Activated naive CD8-positive, alpha-beta T cell treated with anti-CD3 and anti-CD28 coated beads, Interleukin-2, amount 10 ng/mL, durations not matched to agents 7 days and 5 days (primary cell): Measurements from ENCODE around the gene GALNT9. TPM values are rescaled to one million over a fixed set of nuclear protein-coding genes. Genes with fewer than 3 reads are reported as not detected.
"Not testable (repeated sequence)": the region's sequence is repeated elsewhere in the genome, so short reads cannot be mapped to it uniquely, and the experiment has no call there.

Experiments used
- ATAC-seq: fragments of 150-1000 bp; cut with Tn5 transposase; one replicate; pipeline ENCODE4 v1.10.0; 2021; ENCODE audit warnings: low read depth, moderate library complexity
- POLR2A ChIA-PET: fragments of 350-600 bp; sonication (Branson Sonifier 250); formaldehyde crosslinking; loops from one replicate; lab custom pipeline; 2021; ENCODE audit warnings: antibody characterized with exemption; lab: Charles Lee
- DNase-seq: peaks from one replicate; pipeline ENCODE4 v3.0.0; 2021
- H3K27ac Mint-ChIP-seq: one replicate; pipeline ENCODE4 v1.8.0; 2022; ENCODE audit warnings: mild to moderate bottlenecking, mixed read lengths
- H3K27me3 Mint-ChIP-seq: one replicate; pipeline ENCODE4 v1.8.0; 2022; ENCODE audit warnings: mild to moderate bottlenecking, moderate library complexity, mixed read lengths
- H3K36me3 Mint-ChIP-seq: one replicate; pipeline ENCODE4 v1.8.0; 2021; ENCODE audit warnings: mild to moderate bottlenecking, mixed read lengths
- H3K4me1 Mint-ChIP-seq: one replicate; pipeline ENCODE4 v1.8.0; 2021; ENCODE audit warnings: mixed read lengths
- H3K4me3 Mint-ChIP-seq: one replicate; pipeline ENCODE4 v1.8.0; 2022; ENCODE audit warnings: mild to moderate bottlenecking, moderate library complexity, mixed read lengths
- H3K9me3 Mint-ChIP-seq: one replicate; pipeline ENCODE4 v1.8.0; 2021; ENCODE audit warnings: mixed read lengths
- total RNA-seq, 2 experiments: library from RNA; stranded (reverse); gene quantifications; one replicate each; pipeline ENCODE4 v1.2.3, GENCODE V29; 2021

Gene GALNT9
- total RNA-seq, 2 experiments from 2014 or later: not detected

DNA sequence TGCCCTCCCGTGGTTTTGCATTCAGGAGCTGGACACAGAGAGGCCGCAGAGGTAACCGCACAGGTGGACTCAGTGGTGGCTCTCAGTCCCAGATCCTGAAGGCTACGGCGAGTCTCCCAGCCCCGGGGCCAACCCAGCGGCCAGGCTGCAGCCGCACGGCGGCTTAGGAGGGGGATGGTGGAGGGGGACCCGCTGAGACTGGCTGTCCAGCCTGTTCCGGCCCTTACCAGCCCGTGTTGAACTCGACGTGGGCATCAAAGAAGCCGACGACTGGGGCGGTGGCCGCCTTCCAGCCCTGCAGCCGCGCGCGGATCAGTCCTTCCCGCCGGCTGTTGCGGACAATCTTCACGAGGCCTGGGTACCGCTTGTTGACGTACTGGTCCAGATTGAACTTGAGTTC lies 68.7 kb downstream of the GALNT9 start:
- ATAC-seq: no peak
- H3K36me3 Mint-ChIP-seq: no peaks in the 10 kb centered on the region
- DNase-seq: no peak
- POLR2A ChIA-PET: no interaction called here
- no peak overlapping the region for H3K27ac Mint-ChIP-seq
- H3K27me3 Mint-ChIP-seq: no peaks in the 10 kb centered on the region
- no peak overlapping the region for H3K4me3 Mint-ChIP-seq
- H3K4me1 Mint-ChIP-seq: peaks cover 1% of the 10 kb centered on the region
- no peaks in the 10 kb centered on the region for H3K9me3 Mint-ChIP-seq

DNA sequence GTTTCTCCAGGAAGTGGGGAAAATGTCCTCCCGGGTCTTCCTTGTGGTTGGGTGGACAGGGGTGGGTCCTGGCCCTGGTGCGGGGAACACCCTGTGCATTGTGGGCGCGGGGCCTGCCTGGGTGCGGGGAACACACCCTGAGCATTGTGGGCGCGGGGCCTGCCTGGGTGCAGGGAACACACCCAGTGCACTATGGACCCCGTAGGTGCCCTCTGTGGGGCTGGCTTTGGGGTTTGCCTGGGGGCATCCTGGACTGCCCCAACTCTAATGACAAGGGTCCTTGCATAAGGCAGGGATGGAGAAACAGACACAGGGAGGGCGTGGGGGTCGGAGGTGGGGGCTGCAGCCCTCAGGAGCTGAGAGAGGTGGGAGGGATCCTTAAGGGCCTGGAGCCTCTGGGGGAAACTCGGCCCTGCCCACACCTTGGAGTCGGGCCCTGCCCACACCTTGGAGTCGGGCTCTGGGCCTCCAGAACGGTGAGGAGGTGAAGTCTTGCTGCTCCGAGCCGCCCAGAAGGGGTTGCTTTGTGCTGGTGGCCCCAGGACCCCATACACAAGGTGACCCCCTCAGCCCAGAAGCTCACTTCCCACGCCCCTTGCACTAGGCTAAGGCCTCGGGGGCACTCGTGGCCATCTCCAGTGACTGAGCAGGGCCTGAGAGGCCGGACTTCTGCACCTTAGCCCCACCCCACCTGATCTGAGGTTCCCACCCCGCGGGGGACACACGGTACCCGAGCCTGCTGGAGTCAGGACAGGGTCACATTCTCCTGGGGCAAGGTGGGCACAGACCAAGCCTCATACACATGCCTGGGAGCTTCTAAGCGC lies 69.3 kb downstream of the GALNT9 start:
- DNase-seq: no peak
- POLR2A ChIA-PET: no interaction called here
- no peak overlapping the region for H3K27ac Mint-ChIP-seq
- H3K4me1 Mint-ChIP-seq: peaks cover 1% of the 10 kb centered on the region
- no peak overlapping the region for H3K4me3 Mint-ChIP-seq
- H3K9me3 Mint-ChIP-seq: no peaks in the 10 kb centered on the region
- H3K36me3 Mint-ChIP-seq: no peaks in the 10 kb centered on the region
- ATAC-seq: no peak
- H3K27me3 Mint-ChIP-seq: no peaks in the 10 kb centered on the region

DNA sequence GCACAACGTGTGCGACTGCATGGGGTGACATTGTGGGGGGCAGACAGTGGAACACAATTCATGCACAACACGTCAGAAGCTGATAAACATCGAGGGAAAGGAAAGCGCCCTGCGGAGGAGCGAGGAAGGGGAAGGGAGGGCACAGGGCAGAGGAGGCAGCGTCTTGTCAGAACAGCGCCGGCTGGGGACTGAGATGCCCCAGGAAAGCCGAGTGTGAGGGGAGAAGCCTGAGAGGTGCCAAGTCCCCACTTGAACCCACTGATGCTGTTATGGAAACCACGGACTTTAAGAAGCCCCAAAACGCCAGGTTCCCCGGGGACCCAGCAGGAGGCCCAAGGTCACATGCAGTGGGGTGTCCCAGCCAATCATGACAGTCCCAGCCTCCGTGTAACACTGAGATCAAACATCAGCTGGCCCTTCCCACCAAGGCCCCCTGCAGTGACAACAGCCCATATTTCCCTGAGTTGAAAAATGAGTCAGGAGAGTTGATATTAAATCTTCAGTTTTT lies 70.0 kb downstream of the GALNT9 start:
- no peak for ATAC-seq
- Mint-ChIP-seq H3K27me3 (no peaks in the 10 kb centered on the region), H3K27ac (no peak overlapping the region), H3K4me3 (no peak overlapping the region), H3K9me3 (no peaks in the 10 kb centered on the region), H3K36me3 (no peaks in the 10 kb centered on the region), H3K4me1 (peaks cover 1% of the 10 kb centered on the region)
- DNase-seq: no peak
- POLR2A ChIA-PET: no interaction called here

DNA sequence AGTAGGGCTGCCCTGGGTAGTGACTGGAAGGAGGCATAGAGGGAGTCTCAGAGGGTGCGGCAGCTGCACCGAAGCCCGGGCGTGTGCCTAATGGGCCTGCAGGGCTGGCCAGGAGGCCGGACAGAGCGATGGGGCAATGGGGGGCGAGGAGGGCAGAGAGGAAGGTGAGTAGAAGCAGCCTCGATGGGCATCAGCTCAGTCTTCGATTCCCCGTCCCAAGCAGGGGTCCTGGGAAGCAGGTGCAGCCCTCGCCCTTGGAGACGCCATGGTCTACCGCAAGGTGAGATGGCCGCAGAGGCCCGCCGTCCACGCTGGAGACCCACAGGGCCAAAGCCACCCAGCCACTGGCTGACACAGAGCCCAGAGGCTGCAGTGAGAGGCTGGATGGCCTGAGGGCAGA lies 70.8 kb downstream of the GALNT9 start:
- H3K4me3 Mint-ChIP-seq: no peak overlapping the region
- no peaks in the 10 kb centered on the region for H3K9me3 Mint-ChIP-seq
- no peak for DNase-seq
- no peak for ATAC-seq
- peaks cover 1% of the 10 kb centered on the region for H3K4me1 Mint-ChIP-seq
- H3K27me3 Mint-ChIP-seq: no peaks in the 10 kb centered on the region
- H3K36me3 Mint-ChIP-seq: no peaks in the 10 kb centered on the region
- no peak overlapping the region for H3K27ac Mint-ChIP-seq
- POLR2A ChIA-PET: no interaction called here

DNA sequence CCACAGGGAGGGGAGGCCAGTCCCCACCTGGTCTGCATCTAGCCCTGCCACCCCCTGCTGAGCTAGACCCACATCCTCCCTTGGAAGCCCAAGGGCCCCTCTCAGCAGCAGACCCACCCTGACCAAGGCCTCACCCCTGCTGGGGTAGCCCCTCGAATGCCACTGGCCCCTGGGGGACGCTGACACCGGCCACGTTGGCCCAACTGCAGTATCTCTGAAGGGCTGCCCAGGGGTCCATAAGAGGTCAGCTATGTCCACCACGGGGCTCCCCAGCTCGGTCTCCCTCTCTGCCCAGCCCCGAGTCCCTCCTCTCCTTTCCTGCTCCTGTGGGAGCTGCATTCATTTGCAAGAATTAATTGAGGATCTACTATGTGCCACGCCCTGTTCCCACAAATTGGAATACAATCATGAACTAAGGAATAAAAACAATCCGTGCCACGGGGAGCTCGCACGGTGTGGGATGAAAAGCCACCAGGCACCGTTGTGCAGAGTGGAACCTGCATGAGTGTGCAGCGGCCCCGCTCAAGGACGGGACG lies 71.4 kb downstream of the GALNT9 start:
- no peaks in the 10 kb centered on the region for H3K27me3 Mint-ChIP-seq
- H3K4me1 Mint-ChIP-seq: peaks cover 1% of the 10 kb centered on the region
- no peak overlapping the region for H3K4me3 Mint-ChIP-seq
- DNase-seq (no peak), ATAC-seq (no peak)
- no peaks in the 10 kb centered on the region for H3K36me3 Mint-ChIP-seq
- no peak overlapping the region for H3K27ac Mint-ChIP-seq
- POLR2A ChIA-PET: no interaction called here
- no peaks in the 10 kb centered on the region for H3K9me3 Mint-ChIP-seq

DNA sequence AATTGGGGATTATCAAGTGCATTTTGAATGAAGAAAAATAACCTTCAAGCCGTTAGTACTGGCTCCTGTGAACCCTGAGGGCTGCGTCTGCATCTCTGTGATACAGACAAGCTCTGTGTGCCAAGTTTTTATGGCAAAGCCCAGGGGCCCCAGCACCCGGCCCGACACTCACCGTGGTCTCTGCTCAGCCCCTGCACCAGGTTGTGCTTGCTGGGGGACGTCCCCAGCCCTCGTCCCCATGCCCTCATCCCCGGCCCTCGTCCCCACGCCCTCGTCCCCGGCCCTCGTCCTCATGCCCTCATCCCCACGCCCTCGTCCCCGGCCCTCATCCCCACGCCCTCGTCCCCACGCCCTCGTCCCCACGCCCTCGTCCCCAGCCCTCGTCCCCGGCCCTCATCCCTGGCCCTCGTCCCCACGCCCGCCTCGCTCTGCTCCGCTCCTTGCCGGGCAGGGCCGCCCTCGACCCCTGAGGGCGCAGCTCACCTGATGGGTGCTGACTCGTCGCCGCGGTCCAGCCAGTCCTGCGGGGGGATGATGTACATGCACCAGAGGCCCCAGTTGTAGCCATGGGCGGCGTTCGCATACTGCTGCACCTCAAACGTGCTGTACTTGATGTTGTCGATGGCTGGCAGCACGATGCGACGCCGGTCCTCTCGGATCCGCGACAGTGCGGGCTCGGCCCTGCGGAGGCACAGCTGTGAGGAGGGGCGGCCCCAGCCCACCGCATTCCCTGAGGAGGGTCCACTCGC lies 72.0 kb downstream of the GALNT9 start:
- Mint-ChIP-seq H3K4me3 (no peak overlapping the region), H3K4me1 (peaks cover 1% of the 10 kb centered on the region), H3K36me3 (no peaks in the 10 kb centered on the region), H3K9me3 (no peaks in the 10 kb centered on the region), H3K27ac (no peak overlapping the region), H3K27me3 (no peaks in the 10 kb centered on the region)
- ATAC-seq (no peak), DNase-seq (no peak)
- POLR2A ChIA-PET: no interaction called here

DNA sequence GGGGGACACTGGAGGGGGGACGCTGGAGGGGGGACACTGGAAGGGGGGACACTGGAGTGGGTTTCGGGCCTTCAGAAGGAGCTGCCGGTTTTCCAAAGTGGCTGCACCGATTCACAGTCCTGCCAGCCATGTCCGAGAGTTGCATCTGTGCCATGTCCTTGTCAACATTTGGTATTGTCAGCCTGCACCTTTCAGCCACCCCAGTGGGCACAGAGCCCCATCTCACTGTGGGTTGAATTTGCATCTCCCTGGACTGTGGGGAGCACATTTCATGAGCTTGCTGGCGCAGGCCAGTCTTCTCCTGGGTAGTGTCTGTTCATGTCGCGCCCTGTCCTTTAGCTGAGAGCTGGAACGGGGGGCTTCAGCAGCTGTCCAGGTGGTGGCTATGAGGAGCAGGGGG lies 72.7 kb downstream of the GALNT9 start:
- no peak for DNase-seq
- Mint-ChIP-seq H3K4me3 (no peak overlapping the region), H3K36me3 (no peaks in the 10 kb centered on the region), H3K4me1 (peaks cover 1% of the 10 kb centered on the region), H3K9me3 (no peaks in the 10 kb centered on the region), H3K27ac (no peak overlapping the region), H3K27me3 (no peaks in the 10 kb centered on the region)
- ATAC-seq: no peak
- POLR2A ChIA-PET: no interaction called here

DNA sequence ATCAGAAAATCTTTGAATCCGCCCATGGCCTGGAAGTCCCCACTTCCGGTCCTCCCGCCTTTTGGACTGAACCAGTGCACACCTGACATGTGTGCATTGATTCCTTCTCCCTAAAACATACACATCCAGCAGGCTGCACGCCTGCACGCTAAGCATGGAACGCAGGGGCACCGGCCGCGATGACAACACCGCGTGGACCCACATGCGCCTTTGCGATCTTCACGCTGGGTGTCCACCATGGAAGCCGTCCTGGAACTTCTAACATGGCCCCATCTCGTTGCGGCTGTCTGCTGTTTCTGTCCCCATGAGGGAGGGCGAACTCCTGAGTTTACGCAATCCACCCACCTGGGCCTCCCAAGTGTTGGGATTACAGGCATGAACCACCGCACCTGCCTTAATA lies 73.7 kb downstream of the GALNT9 start:
- DNase-seq (no peak), ATAC-seq (no peak)
- H3K27me3 Mint-ChIP-seq: no peaks in the 10 kb centered on the region
- H3K9me3 Mint-ChIP-seq: no peaks in the 10 kb centered on the region
- no peak overlapping the region for H3K27ac Mint-ChIP-seq
- POLR2A ChIA-PET: interaction anchor here (0.6 kb wide), 1 partner anchor 17 kb away, joined by 7 read pairs; no protein-coding TSS in a partner anchor
- no peak overlapping the region for H3K4me3 Mint-ChIP-seq
- peaks cover 1% of the 10 kb centered on the region for H3K4me1 Mint-ChIP-seq
- no peaks in the 10 kb centered on the region for H3K36me3 Mint-ChIP-seq

DNA sequence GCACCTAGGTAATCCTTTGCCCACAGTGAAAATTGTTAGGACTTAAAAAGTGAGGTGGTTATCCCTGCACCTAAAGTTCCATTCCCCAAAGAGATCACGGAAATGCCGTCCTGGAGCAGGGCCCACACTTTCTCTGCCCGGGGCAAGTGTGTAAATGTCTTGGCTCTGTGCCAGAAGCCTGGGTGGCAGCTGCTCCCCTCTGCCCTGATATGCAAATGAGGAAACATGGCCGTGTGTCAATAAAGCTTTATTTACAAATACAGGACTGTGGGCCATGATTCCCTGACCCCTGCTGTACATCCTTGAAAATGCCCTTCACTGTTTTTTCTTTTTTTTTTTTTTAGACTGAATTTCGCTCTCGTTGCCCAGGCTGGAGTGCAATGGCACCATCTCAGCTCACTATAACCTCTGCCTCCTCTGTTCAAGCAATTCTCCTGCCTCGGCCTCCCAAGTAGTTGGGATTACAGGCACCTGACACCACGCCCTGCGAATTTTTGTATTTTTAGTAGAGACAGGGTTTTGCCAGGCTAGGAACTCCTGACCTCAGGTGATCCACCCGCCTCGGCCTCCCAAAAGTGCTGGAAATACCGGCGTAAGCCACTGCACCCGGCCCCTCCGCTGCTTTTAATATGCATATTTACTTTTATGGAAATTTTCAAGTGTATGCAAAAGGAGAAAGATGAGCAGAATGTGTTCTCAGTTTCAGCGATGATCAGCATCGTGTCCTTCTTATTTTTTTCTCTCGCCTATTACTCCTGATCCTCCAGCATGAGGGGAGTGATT lies 75.5 kb downstream of the GALNT9 start:
- Mint-ChIP-seq H3K27ac (no peak overlapping the region), H3K4me1 (no peaks in the 10 kb centered on the region), H3K4me3 (no peak overlapping the region), H3K36me3 (no peaks in the 10 kb centered on the region), H3K27me3 (peaks cover 2% of the 10 kb centered on the region), H3K9me3 (no peaks in the 10 kb centered on the region)
- POLR2A ChIA-PET: no interaction called here
- ATAC-seq: no peak
- DNase-seq: no peak

DNA sequence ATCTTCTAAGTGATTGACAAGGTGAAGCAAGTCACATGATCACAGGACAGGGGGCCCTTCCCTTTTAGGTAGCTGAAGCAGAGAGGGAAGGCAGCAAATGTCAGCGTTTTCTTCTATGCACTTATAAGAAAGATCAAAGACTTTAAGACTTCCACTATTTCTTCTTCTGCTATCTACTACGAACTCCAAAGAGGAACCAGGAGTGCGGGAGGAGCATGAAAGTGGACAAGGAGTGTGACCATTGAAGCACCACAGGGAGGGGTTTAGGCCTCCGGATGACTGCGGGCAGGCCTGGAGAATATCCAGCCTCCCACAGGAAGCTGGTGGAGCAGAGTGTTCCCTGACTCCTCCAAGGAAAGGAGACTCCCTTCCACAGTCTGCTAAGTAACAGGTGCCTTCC lies 76.4 kb downstream of the GALNT9 start:
- H3K36me3 Mint-ChIP-seq, H3K9me3 Mint-ChIP-seq, H3K27me3 Mint-ChIP-seq, H3K4me3 Mint-ChIP-seq, ATAC-seq, H3K27ac Mint-ChIP-seq, DNase-seq, H3K4me1 Mint-ChIP-seq, POLR2A ChIA-PET: not testable (repeated sequence)

DNA sequence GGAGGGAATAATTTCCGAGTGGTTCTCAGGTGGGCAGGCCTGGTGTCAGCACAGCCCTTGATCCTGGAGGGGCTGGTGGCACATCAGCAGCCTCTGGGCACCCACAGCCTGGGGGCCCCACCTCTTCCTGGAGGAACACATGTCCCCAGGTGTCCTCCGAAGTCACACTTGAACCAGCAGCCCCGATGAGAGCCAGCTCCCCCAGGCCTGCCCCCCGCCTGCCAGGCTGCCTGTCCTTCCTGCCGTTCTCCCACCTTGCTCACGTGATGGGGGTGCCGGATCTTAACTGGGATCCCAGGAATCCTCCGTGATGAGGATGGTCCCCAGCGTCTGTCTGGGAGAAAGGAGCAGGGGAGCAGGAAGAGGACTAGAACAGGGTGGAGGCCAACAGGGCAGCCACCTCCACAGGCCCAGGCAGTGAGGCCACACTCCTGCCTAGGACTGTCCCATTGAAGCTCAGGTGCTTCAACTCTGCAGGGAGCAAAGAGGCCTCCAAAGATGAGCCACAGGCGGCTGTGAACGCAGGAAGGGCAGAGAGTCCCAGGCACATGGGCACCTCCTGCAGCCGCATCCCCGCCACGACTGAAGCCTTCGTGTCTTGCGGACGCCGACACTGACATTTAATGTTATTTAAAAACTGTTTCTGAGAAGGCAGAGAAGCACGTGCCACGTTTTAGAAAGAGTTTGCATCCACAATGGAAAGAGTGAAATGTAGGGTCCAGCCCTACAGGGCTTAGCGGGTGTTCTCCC lies 77.5 kb downstream of the GALNT9 start:
- POLR2A ChIA-PET: no interaction called here
- DNase-seq (no peak), ATAC-seq (no peak)
- Mint-ChIP-seq H3K27ac (no peak overlapping the region), H3K9me3 (no peaks in the 10 kb centered on the region), H3K4me1 (no peaks in the 10 kb centered on the region), H3K4me3 (no peak overlapping the region), H3K27me3 (peaks cover 2% of the 10 kb centered on the region), H3K36me3 (no peaks in the 10 kb centered on the region)

DNA sequence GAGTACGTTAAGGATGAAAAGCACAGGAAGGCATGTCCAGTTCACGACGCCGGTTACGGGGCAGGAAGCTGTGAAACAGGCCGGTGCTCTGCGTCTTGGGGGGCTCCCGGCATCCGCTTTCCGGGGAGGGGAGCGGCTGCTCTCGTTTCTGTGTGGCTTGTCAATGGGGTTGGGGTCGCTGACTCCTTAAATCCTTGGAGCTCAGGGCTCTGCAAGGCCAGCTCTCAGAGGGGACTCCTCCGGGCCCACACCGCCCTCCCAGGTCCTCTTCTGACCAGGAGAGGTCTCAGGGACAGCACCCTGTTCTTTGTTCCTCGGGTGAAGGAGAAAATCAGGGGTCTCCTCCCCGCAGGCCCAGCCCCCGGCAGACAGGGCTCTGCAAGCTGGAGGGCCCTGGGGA lies 78.1 kb downstream of the GALNT9 start:
- Mint-ChIP-seq H3K36me3 (no peaks in the 10 kb centered on the region), H3K4me1 (no peaks in the 10 kb centered on the region), H3K27me3 (peaks cover 2% of the 10 kb centered on the region), H3K27ac (no peak overlapping the region), H3K9me3 (no peaks in the 10 kb centered on the region), H3K4me3 (no peak overlapping the region)
- POLR2A ChIA-PET: no interaction called here
- ATAC-seq (no peak), DNase-seq (no peak)

DNA sequence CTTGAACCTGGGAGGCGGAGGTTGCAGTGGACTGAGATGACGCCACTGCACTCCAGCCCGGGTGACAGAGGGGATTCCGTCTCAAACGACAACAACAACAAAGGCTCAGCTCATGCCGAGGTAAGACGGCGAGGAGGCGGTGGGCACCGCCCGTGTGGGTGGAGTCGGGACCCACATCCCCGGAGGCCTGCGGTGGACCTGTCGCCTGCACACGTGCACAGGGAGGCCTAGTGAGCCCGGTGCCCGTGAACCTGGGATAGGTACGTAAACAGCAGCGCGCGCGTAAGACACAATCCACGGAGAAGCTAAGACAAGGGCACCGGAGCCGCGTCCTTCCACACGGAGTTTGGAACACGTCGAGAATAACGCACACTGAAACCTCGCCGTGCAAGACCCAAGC lies 78.7 kb downstream of the GALNT9 start:
- no peaks in the 10 kb centered on the region for H3K9me3 Mint-ChIP-seq

More for the DNA sequence above, 78.7 kb downstream of the GALNT9 start:
- Mint-ChIP-seq H3K36me3 (no peaks in the 10 kb centered on the region), H3K27me3 (peaks cover 2% of the 10 kb centered on the region), H3K4me1 (no peaks in the 10 kb centered on the region), H3K27ac (no peak overlapping the region), H3K4me3 (no peak overlapping the region)
- no peak for ATAC-seq
- POLR2A ChIA-PET: no interaction called here
- DNase-seq: no peak
